Measurements from ENCODE around the gene MAPK8IP1.

- TF ChIP-seq, protein P1, sequence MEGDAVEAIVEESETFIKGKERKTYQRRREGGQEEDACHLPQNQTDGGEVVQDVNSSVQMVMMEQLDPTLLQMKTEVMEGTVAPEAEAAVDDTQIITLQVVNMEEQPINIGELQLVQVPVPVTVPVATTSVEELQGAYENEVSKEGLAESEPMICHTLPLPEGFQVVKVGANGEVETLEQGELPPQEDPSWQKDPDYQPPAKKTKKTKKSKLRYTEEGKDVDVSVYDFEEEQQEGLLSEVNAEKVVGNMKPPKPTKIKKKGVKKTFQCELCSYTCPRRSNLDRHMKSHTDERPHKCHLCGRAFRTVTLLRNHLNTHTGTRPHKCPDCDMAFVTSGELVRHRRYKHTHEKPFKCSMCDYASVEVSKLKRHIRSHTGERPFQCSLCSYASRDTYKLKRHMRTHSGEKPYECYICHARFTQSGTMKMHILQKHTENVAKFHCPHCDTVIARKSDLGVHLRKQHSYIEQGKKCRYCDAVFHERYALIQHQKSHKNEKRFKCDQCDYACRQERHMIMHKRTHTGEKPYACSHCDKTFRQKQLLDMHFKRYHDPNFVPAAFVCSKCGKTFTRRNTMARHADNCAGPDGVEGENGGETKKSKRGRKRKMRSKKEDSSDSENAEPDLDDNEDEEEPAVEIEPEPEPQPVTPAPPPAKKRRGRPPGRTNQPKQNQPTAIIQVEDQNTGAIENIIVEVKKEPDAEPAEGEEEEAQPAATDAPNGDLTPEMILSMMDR (IDR thresholded peaks at IDR 0.05): no peak
- TF ChIP-seq EZH2 (IDR thresholded peaks at IDR 0.05; ENCODE audit: borderline replicate concordance, insufficient read depth, low read depth, low read length, poor library complexity, severe bottlenecking): no peak
Observed at GRCh38 chr11:45846974-45847910, 38.2 kb upstream of the MAPK8IP1 start, which contains the start of gene CRY2.

All from B cell (primary cell).